ENCODE measurements around the gene ALKBH2. TPM values are rescaled to one million over a fixed set of nuclear protein-coding genes. Genes with fewer than 3 reads are reported as not detected.
"Not testable (repeated sequence)": the region's sequence is repeated elsewhere in the genome, so short reads cannot be mapped to it uniquely, and the experiment has no call there.

The ALKBH2 gene
- total RNA-seq, 2 donors from 2014 or later: 5.0 to 8.9 TPM

- Histone ChIP-seq H3K36me3 (no peaks in the 10 kb centered on the region), H3K27ac (peak within 1 kb of the TSS; percentile 81), H3K9me3 (no peaks in the 10 kb centered on the region), H3K4me3 (peak within 1 kb of the TSS; percentile 74), H3K4me1 (no peaks in the 10 kb centered on the region), H3K9ac (ENCODE audit: low read depth in 2 of 2, low read length in 2 of 2) (peak within 1 kb of the TSS; percentile 90 to 97), H3K27me3 (no peaks in the 10 kb centered on the region)
- TF ChIP-seq, protein P1, sequence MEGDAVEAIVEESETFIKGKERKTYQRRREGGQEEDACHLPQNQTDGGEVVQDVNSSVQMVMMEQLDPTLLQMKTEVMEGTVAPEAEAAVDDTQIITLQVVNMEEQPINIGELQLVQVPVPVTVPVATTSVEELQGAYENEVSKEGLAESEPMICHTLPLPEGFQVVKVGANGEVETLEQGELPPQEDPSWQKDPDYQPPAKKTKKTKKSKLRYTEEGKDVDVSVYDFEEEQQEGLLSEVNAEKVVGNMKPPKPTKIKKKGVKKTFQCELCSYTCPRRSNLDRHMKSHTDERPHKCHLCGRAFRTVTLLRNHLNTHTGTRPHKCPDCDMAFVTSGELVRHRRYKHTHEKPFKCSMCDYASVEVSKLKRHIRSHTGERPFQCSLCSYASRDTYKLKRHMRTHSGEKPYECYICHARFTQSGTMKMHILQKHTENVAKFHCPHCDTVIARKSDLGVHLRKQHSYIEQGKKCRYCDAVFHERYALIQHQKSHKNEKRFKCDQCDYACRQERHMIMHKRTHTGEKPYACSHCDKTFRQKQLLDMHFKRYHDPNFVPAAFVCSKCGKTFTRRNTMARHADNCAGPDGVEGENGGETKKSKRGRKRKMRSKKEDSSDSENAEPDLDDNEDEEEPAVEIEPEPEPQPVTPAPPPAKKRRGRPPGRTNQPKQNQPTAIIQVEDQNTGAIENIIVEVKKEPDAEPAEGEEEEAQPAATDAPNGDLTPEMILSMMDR (IDR thresholded peaks at IDR 0.05): no peak
- intact Hi-C loops (cut with DNase I): no loop called here
- peak; percentile 83 for DNase-seq
These were observed 40.6 kb downstream of the ALKBH2 start, which contains the start of gene USP30 for GRCh38 chr12:109052414-109053323. Gene USP30, plus strand, starts transcription at chr12:109052576. Its CDS starts 103 bp downstream, at chr12:109052679.

- Histone ChIP-seq H3K4me1 (no peaks in the 10 kb centered on the region), H3K9me3 (no peaks in the 10 kb centered on the region), H3K4me3 (peak overlapping the region; percentile 74), H3K27ac (peak overlapping the region; percentile 81), H3K36me3 (no peaks in the 10 kb centered on the region), H3K27me3 (no peaks in the 10 kb centered on the region), H3K9ac (ENCODE audit: low read depth in 2 of 2, low read length in 2 of 2) (peak overlapping the region; percentile 90 to 97)
- DNase-seq: no peak
- TF ChIP-seq, protein P1 (IDR thresholded peaks at IDR 0.05): no peak
- intact Hi-C loops (cut with DNase I): no loop called here
These were observed 41.2 kb downstream of the ALKBH2 start for GRCh38 chr12:109052097-109052413.

DNA sequence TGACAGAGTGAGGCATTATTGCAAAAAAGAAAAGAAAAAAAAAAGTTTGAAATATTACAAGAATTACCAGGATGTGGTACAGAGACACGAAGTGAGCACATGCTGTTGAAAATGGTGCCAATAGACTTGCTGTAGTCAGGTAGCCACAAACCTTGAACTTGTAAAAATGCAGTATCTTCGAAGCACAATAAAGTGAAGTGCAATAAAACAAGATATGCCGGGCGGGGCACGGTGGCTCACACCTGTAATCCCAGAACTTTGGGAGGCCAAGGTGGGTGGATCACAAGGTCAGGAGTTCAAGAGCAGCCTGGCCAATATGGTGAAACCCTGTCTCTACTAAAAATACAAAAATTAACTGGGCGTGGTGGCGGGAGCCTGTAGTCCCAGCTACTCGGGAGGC lies 43.5 kb downstream of the ALKBH2 start:
- H3K4me3 ChIP-seq; H3K9ac ChIP-seq (ENCODE audit: low read depth in 2 of 2, low read length in 2 of 2); intact Hi-C loops (cut with DNase I); H3K9me3 ChIP-seq; H3K4me1 ChIP-seq; H3K36me3 ChIP-seq; H3K27me3 ChIP-seq: not testable (repeated sequence)
- DNase-seq: peak; percentile 30
- H3K27ac ChIP-seq: peak overlapping the region; percentile 40

- DNase-seq; H3K4me3 ChIP-seq; H3K4me1 ChIP-seq; intact Hi-C loops (cut with DNase I); H3K27me3 ChIP-seq; H3K36me3 ChIP-seq; H3K9me3 ChIP-seq; H3K9ac ChIP-seq (ENCODE audit: low read depth in 2 of 2, low read length in 2 of 2): not testable (repeated sequence)
- peak overlapping the region; percentile 40 for H3K27ac ChIP-seq
These were observed 44.6 kb downstream of the ALKBH2 start for GRCh38 chr12:109048706-109049105.

DNA sequence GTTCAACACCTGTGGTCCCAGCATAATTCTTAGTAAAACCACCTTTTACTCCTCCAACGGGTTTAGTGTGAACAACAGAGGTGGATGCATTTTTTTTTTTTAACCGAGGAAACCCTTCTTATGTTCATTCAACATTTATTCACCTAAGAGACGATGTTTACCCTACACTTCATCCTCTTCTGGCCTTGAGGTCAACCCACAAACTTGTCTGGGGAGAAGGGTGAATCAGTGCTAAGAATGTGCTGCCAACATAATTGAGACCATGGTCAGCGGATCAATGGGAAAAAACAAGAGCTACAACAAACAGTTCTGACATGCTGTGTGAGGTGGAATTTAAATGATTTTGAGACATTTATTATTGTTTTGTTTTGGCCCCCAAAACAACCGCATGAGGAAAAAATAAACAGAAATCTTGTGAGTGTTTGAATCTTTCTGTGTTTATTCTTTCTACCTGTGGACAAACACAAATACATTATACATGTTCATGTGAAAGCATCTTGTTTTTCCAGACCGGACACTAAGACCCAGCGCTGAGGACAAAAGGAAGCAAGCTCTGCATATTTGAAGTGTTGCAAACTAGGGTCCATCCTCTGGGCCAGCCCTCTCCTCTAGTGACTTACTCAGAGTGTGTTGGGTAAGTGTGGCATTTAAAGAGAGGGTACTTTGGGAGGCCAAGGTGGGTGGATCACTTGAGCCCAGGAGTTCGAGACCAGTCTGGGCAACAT lies 46.0 kb downstream of the ALKBH2 start:
- no peak for DNase-seq
- Histone ChIP-seq H3K4me3 (no peak overlapping the region), H3K27me3 (no peaks in the 10 kb centered on the region), H3K27ac (no peak overlapping the region), H3K9ac (ENCODE audit: low read depth in 2 of 2, low read length in 2 of 2) (no peak overlapping the region), H3K4me1 (no peaks in the 10 kb centered on the region), H3K36me3 (no peaks in the 10 kb centered on the region), H3K9me3 (no peaks in the 10 kb centered on the region)
- intact Hi-C loops (cut with DNase I): no loop called here
- TF ChIP-seq, protein P1 (IDR thresholded peaks at IDR 0.05): no peak

- intact Hi-C loops (cut with DNase I): no loop called here
These were observed 49.0 kb downstream of the ALKBH2 start for GRCh38 chr12:109044241-109044640.

More at GRCh38 chr12:109044241-109044640, 49.0 kb downstream of the ALKBH2 start:
- no peak overlapping the region for H3K9ac ChIP-seq (ENCODE audit: low read depth in 2 of 2, low read length in 2 of 2)
- no peak overlapping the region for H3K27ac ChIP-seq
- no peaks in the 10 kb centered on the region for H3K9me3 ChIP-seq
- no peak overlapping the region for H3K4me3 ChIP-seq
- TF ChIP-seq, protein P1 (IDR thresholded peaks at IDR 0.05): no peak
- no peaks in the 10 kb centered on the region for H3K4me1 ChIP-seq
- H3K36me3 ChIP-seq: no peaks in the 10 kb centered on the region
- DNase-seq: no peak
- H3K27me3 ChIP-seq: no peaks in the 10 kb centered on the region

Other genes starting within 250 kb of the ALKBH2 start
- 10 to 100 TPM; 22.5 to 29.1 TPM for gene SSH1, start 235.9 kb downstream of the ALKBH2 start, total RNA-seq
- gene DAO, start 213.4 kb downstream of the ALKBH2 start, total RNA-seq: 1 to 10 TPM; 2.2 to 2.4 TPM
- gene SVOP, start 72.4 kb downstream of the ALKBH2 start, total RNA-seq: under 1 TPM; 0.15 to 0.50 TPM
- 10 to 100 TPM; 25.1 to 27.7 TPM for gene USP30, start 40.9 kb downstream of the ALKBH2 start, total RNA-seq
- gene UNG, start 4.1 kb upstream of the ALKBH2 start, total RNA-seq: 10 to 100 TPM; 48.7 to 68.3 TPM
- gene ACACB, start 23.1 kb upstream of the ALKBH2 start, total RNA-seq: 10 to 100 TPM; 21.3 to 32.8 TPM
- gene FOXN4, start 215.8 kb upstream of the ALKBH2 start, total RNA-seq: not detected